Peyer's patch (tissue), 4 donors: ENCODE measurements around the gene FARP2. TPM values are rescaled to one million over a fixed set of nuclear protein-coding genes. Genes with fewer than 3 reads are reported as not detected.
"Not testable (repeated sequence)": the region's sequence is repeated elsewhere in the genome, so short reads cannot be mapped to it uniquely, and the experiment has no call there.

Experiments
- DNase-seq, 3 donors: peaks; one replicate each; pipeline ENCODE4 v3.0.0-alpha.2; 2017 to 2019
- H3K27ac ChIP-seq, 4 donors: fragments of 200-600 bp; sonication (generic); one replicate each; pipeline ENCODE4 v1.5.1; 2016 to 2019
- H3K27me3 ChIP-seq, 2 donors: fragments of 200-600 bp; sonication (generic); one replicate each; pipeline ENCODE4 v1.5.1; 2019
- H3K36me3 ChIP-seq, 3 donors: fragments of 200-600 bp; sonication (generic); one replicate each; pipeline ENCODE4 v1.5.1; 2016 to 2019
- H3K4me1 ChIP-seq, 4 donors: fragments of 200-600 bp; sonication (generic); one replicate each; pipeline ENCODE4 v1.5.1; 2016 to 2019
- H3K4me3 ChIP-seq, 4 donors: fragments of 200-600 bp; sonication (generic); 1 replicate in 3 of 4; 2 replicates in 1 of 4; pipeline ENCODE4 v1.5.1; 2016 to 2019; ENCODE audit warnings: mild to moderate bottlenecking in 1 of 4
- H3K9me3 ChIP-seq, 4 donors: fragments of 200-600 bp; sonication (generic); one replicate each; pipeline ENCODE4 v1.5.1; 2016 to 2019; ENCODE audit warnings: mild to moderate bottlenecking in 1 of 4
- CTCF ChIP-seq, 6 experiments: fragments of 450-650 bp in 4 of 6; fragments of 200-600 bp in 2 of 6; sonication (generic) in 1 of 6; IDR thresholded peaks; one replicate each; pipeline ENCODE4 v1.5.1; 2017 to 2019; ENCODE audit warnings: antibody characterized with exemption in 6 of 6, mild to moderate bottlenecking in 3 of 6, moderate library complexity in 1 of 6
- POLR2A ChIP-seq, 2 donors: fragments of 450-650 bp; IDR thresholded peaks; one replicate each; pipeline ENCODE4 v1.5.1; 2017; ENCODE audit warnings: antibody characterized with exemption in 2 of 2, mild to moderate bottlenecking in 2 of 2, moderate library complexity in 2 of 2
- total RNA-seq, 4 donors: library from RNA; depleted of rRNA; stranded (reverse); fragments of >200 nt; gene quantifications; one replicate each; pipeline ENCODE4 v1.1.0, GENCODE V29; 2016

The FARP2 gene
- total RNA-seq, 4 donors from 2014 or later, result 107 to 169 (median 140) TPM

DNA sequence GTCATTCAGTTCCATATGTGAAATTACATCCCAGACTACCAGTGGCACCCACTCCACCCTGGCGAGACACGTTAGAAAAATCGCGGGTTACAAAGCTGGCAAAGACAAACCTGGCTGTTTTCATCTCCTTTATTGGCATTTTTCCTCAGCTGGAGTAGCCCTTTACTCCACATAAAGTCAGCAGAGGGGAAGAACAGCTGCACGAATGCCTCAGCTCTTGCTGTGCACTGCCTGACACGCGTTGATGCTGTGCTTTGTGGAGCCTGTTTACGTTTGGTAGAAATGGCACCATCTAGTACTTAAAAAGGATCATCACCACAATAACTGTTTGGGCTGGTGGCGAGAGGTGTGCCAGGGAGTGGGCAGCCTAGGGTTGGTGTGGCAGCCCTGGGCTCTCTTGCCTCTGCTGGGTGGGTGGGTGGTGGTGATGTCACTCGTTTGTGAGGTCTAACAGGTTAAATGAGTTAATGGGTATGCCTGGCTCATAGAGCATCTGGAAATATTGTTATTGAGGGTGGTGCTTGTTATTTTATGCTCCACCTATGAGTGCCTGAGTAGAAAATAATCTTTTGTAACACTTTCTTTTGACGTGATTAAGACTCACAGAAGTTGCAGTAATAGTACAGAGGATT lies 16.4 kb downstream of the FARP2 start:
- Histone ChIP-seq H3K27me3 (no peaks in the 10 kb centered on the region), H3K27ac (peak overlapping the region in 1 of 4 donors; percentile 73), H3K36me3 (no peaks in the 10 kb centered on the region), H3K4me1 (peaks cover 0 to 9% (median 0%) of the 10 kb centered on the region in 4 donors), H3K4me3 (no peak overlapping the region), H3K9me3 (no peaks in the 10 kb centered on the region)
- DNase-seq, result no peak
- TF ChIP-seq CTCF (IDR thresholded peaks at IDR 0.05) (no peak), POLR2A (IDR thresholded peaks at IDR 0.05) (no peak)

GRCh38 chr2:241373446-241373845 lies 17.4 kb downstream of the FARP2 start:
- Histone ChIP-seq H3K9me3 (no peaks in the 10 kb centered on the region), H3K36me3 (no peaks in the 10 kb centered on the region), H3K27me3 (no peaks in the 10 kb centered on the region), H3K27ac (peak overlapping the region in 3 of 4 donors; percentile 13 to 56 (median 50)), H3K4me3 (no peak overlapping the region), H3K4me1 (peaks cover 0 to 9% (median 0%) of the 10 kb centered on the region in 4 donors)
- DNase-seq, result no peak
- TF ChIP-seq POLR2A (IDR thresholded peaks at IDR 0.05) (no peak), CTCF (IDR thresholded peaks at IDR 0.05) (no peak)

- not testable (repeated sequence) for H3K27me3 ChIP-seq, H3K4me3 ChIP-seq, H3K9me3 ChIP-seq, DNase-seq, H3K36me3 ChIP-seq, H3K4me1 ChIP-seq
- peak overlapping the region in 3 of 4 donors; percentile 56 to 74 (median 70) for H3K27ac ChIP-seq
Observed at GRCh38 chr2:241373906-241374305, 17.8 kb downstream of the FARP2 start.

- Histone ChIP-seq H3K27ac (peak overlapping the region in 3 of 4 donors; percentile 4 to 74 (median 70)), H3K4me3 (no peak overlapping the region), H3K9me3 (no peaks in the 10 kb centered on the region), H3K4me1 (peaks cover 0 to 9% (median 0%) of the 10 kb centered on the region in 4 donors), H3K27me3 (no peaks in the 10 kb centered on the region), H3K36me3 (no peaks in the 10 kb centered on the region)
- DNase-seq, result no peak
- TF ChIP-seq CTCF (IDR thresholded peaks at IDR 0.05), result no peak
- no peak for TF ChIP-seq POLR2A (IDR thresholded peaks at IDR 0.05)
Observed at GRCh38 chr2:241375300-241375699, 19.2 kb downstream of the FARP2 start.

DNA sequence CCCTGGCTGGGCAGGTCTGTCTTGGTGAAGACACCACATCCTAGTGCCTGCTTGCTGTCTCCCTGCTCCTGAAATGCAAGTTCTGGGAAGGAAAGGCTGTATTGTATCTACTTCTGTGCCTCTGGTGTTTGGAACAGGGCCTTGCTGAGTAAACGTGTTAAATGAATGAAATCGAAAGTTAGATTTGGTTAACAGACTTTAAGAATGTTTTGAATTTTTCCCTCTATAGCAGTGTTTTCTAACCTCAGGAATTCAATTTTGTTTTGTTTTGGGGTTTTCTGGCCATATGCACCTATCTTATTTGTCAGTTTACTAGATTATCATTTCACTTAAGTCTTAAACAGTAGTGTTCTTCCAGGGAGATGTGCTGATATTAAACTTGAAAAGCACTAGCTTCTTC lies 20.7 kb downstream of the FARP2 start:
- DNase-seq, result no peak
- Histone ChIP-seq H3K27me3 (no peaks in the 10 kb centered on the region), H3K9me3 (no peaks in the 10 kb centered on the region), H3K36me3 (peaks cover 0 to 5% (median 0%) of the 10 kb centered on the region in 3 donors), H3K4me1 (no peaks in the 10 kb centered on the region), H3K4me3 (no peak overlapping the region), H3K27ac (peak overlapping the region in 1 of 4 donors; percentile 15)
- no peak for TF ChIP-seq POLR2A (IDR thresholded peaks at IDR 0.05)

- Histone ChIP-seq H3K4me1 (no peaks in the 10 kb centered on the region), H3K36me3 (peaks cover 0 to 17% (median 0%) of the 10 kb centered on the region in 3 donors)
- DNase-seq, result no peak
Observed at GRCh38 chr2:241378816-241379215, 22.7 kb downstream of the FARP2 start.

More at GRCh38 chr2:241378816-241379215, 22.7 kb downstream of the FARP2 start:
- Histone ChIP-seq H3K27me3 (no peaks in the 10 kb centered on the region), H3K27ac (no peak overlapping the region), H3K9me3 (no peaks in the 10 kb centered on the region), H3K4me3 (no peak overlapping the region)
- no peak for TF ChIP-seq POLR2A (IDR thresholded peaks at IDR 0.05)
- TF ChIP-seq CTCF (IDR thresholded peaks at IDR 0.05), result no peak
